Measurements from ENCODE around the gene PPP1R14D. TPM values are rescaled to one million over a fixed set of nuclear protein-coding genes. Genes with fewer than 3 reads are reported as not detected.

PPP1R14D gene
- polyA plus RNA-seq, 1 donor from 2014 or later = not detected

- TF ChIP-seq EZH2 (IDR thresholded peaks at IDR 0.05; ENCODE audit: borderline replicate concordance, insufficient read depth, low read length, poor library complexity, severe bottlenecking) (no peak), EP300 (conservative IDR thresholded peaks at IDR 0.05; ENCODE audit: poor library complexity, severe bottlenecking) (no peak), POLR2AphosphoS5 (IDR thresholded peaks at IDR 0.05) (no peak), TAF1 (IDR thresholded peaks at IDR 0.05; ENCODE audit: low read depth) (no peak), MXI1 (conservative IDR thresholded peaks at IDR 0.05; ENCODE audit: poor library complexity, severe bottlenecking) (no peak), RAD21 (conservative IDR thresholded peaks at IDR 0.05) (no peak), SMC3 (conservative IDR thresholded peaks at IDR 0.05; ENCODE audit: poor library complexity) (no peak)
- TF ChIP-seq, protein P1, sequence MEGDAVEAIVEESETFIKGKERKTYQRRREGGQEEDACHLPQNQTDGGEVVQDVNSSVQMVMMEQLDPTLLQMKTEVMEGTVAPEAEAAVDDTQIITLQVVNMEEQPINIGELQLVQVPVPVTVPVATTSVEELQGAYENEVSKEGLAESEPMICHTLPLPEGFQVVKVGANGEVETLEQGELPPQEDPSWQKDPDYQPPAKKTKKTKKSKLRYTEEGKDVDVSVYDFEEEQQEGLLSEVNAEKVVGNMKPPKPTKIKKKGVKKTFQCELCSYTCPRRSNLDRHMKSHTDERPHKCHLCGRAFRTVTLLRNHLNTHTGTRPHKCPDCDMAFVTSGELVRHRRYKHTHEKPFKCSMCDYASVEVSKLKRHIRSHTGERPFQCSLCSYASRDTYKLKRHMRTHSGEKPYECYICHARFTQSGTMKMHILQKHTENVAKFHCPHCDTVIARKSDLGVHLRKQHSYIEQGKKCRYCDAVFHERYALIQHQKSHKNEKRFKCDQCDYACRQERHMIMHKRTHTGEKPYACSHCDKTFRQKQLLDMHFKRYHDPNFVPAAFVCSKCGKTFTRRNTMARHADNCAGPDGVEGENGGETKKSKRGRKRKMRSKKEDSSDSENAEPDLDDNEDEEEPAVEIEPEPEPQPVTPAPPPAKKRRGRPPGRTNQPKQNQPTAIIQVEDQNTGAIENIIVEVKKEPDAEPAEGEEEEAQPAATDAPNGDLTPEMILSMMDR (IDR thresholded peaks at IDR 0.05; ENCODE audit: poor library complexity, severe bottlenecking) = no peak
- TF ChIP-seq, protein P2, sequence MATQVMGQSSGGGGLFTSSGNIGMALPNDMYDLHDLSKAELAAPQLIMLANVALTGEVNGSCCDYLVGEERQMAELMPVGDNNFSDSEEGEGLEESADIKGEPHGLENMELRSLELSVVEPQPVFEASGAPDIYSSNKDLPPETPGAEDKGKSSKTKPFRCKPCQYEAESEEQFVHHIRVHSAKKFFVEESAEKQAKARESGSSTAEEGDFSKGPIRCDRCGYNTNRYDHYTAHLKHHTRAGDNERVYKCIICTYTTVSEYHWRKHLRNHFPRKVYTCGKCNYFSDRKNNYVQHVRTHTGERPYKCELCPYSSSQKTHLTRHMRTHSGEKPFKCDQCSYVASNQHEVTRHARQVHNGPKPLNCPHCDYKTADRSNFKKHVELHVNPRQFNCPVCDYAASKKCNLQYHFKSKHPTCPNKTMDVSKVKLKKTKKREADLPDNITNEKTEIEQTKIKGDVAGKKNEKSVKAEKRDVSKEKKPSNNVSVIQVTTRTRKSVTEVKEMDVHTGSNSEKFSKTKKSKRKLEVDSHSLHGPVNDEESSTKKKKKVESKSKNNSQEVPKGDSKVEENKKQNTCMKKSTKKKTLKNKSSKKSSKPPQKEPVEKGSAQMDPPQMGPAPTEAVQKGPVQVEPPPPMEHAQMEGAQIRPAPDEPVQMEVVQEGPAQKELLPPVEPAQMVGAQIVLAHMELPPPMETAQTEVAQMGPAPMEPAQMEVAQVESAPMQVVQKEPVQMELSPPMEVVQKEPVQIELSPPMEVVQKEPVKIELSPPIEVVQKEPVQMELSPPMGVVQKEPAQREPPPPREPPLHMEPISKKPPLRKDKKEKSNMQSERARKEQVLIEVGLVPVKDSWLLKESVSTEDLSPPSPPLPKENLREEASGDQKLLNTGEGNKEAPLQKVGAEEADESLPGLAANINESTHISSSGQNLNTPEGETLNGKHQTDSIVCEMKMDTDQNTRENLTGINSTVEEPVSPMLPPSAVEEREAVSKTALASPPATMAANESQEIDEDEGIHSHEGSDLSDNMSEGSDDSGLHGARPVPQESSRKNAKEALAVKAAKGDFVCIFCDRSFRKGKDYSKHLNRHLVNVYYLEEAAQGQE (IDR thresholded peaks at IDR 0.05; ENCODE audit: borderline replicate concordance) = no peak
- no peaks in the 10 kb centered on the region for H4K20me1 ChIP-seq (ENCODE audit: insufficient read depth)
- no peak overlapping the region for H3K4me2 ChIP-seq (ENCODE audit: low read length)
- H3K4me3 ChIP-seq (ENCODE audit: low read length) = no peak overlapping the region
- no peak overlapping the region for H2AFZ ChIP-seq (ENCODE audit: low read depth, low read length)
- no peaks in the 10 kb centered on the region for H3K9me3 ChIP-seq (ENCODE audit: low read length)
- no peak overlapping the region for H3K9ac ChIP-seq (ENCODE audit: low read length)
- no peaks in the 10 kb centered on the region for H3F3A ChIP-seq (ENCODE audit: insufficient read depth, low read length, poor library complexity, severe bottlenecking)
- no peak overlapping the region for H3K27ac ChIP-seq (ENCODE audit: low read length)
- H3K9me2 ChIP-seq (ENCODE audit: insufficient read depth, low read length) = no peaks in the 10 kb centered on the region
- no peaks in the 10 kb centered on the region for H3K27me3 ChIP-seq (ENCODE audit: insufficient read depth, low read depth, low read length)
- no peaks in the 10 kb centered on the region for H3K36me3 ChIP-seq (ENCODE audit: insufficient read depth, low read length)
- H3K79me2 ChIP-seq (replicated peaks; ENCODE audit: insufficient read depth, low read length) = peaks cover 3% of the 10 kb centered on the region
Observed at GRCh38 chr15:40808861-40809450, 19.6 kb downstream of the PPP1R14D start.

- H3K27ac ChIP-seq (ENCODE audit: low read length) = peak overlapping the region; percentile 97
Observed at GRCh38 chr15:40807888-40808461, 20.5 kb downstream of the PPP1R14D start.

More at GRCh38 chr15:40807888-40808461, 20.5 kb downstream of the PPP1R14D start:
- Histone ChIP-seq H3K4me2 (ENCODE audit: low read length) (peak overlapping the region; percentile 80), H2AFZ (ENCODE audit: low read depth, low read length) (peak overlapping the region; percentile 94), H3K9ac (ENCODE audit: low read length) (peak overlapping the region; percentile 99), H4K20me1 (ENCODE audit: insufficient read depth) (no peaks in the 10 kb centered on the region), H3K79me2 (replicated peaks; ENCODE audit: insufficient read depth, low read length) (peaks cover 3% of the 10 kb centered on the region), H3K36me3 (ENCODE audit: insufficient read depth, low read length) (no peaks in the 10 kb centered on the region), H3K9me2 (ENCODE audit: insufficient read depth, low read length) (no peaks in the 10 kb centered on the region), H3F3A (ENCODE audit: insufficient read depth, low read length, poor library complexity, severe bottlenecking) (no peaks in the 10 kb centered on the region), H3K4me3 (ENCODE audit: low read length) (peak overlapping the region; percentile 96), H3K27me3 (ENCODE audit: insufficient read depth, low read depth, low read length) (no peaks in the 10 kb centered on the region), H3K9me3 (ENCODE audit: low read length) (no peaks in the 10 kb centered on the region)
- TF ChIP-seq, protein P1 (IDR thresholded peaks at IDR 0.05; ENCODE audit: poor library complexity, severe bottlenecking) = no peak
- TF ChIP-seq RAD21 (conservative IDR thresholded peaks at IDR 0.05) = no peak
- TF ChIP-seq TAF1 (IDR thresholded peaks at IDR 0.05; ENCODE audit: low read depth) = no peak
- TF ChIP-seq, protein P2 (IDR thresholded peaks at IDR 0.05; ENCODE audit: borderline replicate concordance) = no peak
- no peak for TF ChIP-seq SMC3 (conservative IDR thresholded peaks at IDR 0.05; ENCODE audit: poor library complexity)

Data from neural cell (in vitro differentiated cells).